ENCODE data around the gene ACSL1.
"Not testable (repeated sequence)": the region's sequence is repeated elsewhere in the genome, so short reads cannot be mapped to it uniquely, and the experiment has no call there.

Gene ACSL1

GRCh38 chr4:184839075-184839399 lies 13.3 kb upstream of the ACSL1 start:
- not testable (repeated sequence) for DNase-seq

- DNase-seq = no peak
Measured at GRCh38 chr4:184838249-184839074, 12.7 kb upstream of the ACSL1 start.

- no peak for DNase-seq
Measured at GRCh38 chr4:184836613-184837012, 10.8 kb upstream of the ACSL1 start.

- DNase-seq = no peak
Measured at GRCh38 chr4:184833046-184833838, 7.5 kb upstream of the ACSL1 start.

- no peak for DNase-seq
Measured at GRCh38 chr4:184831153-184831552, 5.4 kb upstream of the ACSL1 start.

GRCh38 chr4:184826691-184827270 lies 1.0 kb upstream of the ACSL1 start:
- DNase-seq = no peak

GRCh38 chr4:184825141-184825895 lies 450 bp downstream of the ACSL1 start:
- DNase-seq = no peak

GRCh38 chr4:184824776-184825084 lies 1.0 kb downstream of the ACSL1 start:
- DNase-seq = no peak

GRCh38 chr4:184824081-184824775 lies 1.5 kb downstream of the ACSL1 start:
- no peak for DNase-seq

GRCh38 chr4:184823014-184823413 lies 2.8 kb downstream of the ACSL1 start:
- DNase-seq = no peak

GRCh38 chr4:184822356-184822755 lies 3.4 kb downstream of the ACSL1 start:
- no peak for DNase-seq

GRCh38 chr4:184821242-184821641 lies 4.5 kb downstream of the ACSL1 start:
- DNase-seq = no peak

- no peak for DNase-seq
Measured at GRCh38 chr4:184819786-184820185, 6.0 kb downstream of the ACSL1 start.

GRCh38 chr4:184818216-184818564 lies 7.6 kb downstream of the ACSL1 start:
- no peak for DNase-seq

- DNase-seq = no peak
Measured at GRCh38 chr4:184817494-184818215, 8.1 kb downstream of the ACSL1 start.

- DNase-seq = no peak
Measured at GRCh38 chr4:184816962-184817361, 8.8 kb downstream of the ACSL1 start.

- peak; percentile 31 to 54 for DNase-seq
Measured at GRCh38 chr4:184815046-184815877, 10.5 kb downstream of the ACSL1 start.

- DNase-seq = no peak
Measured at GRCh38 chr4:184814686-184815045, 11.1 kb downstream of the ACSL1 start.

- DNase-seq = no peak
Measured at GRCh38 chr4:184812651-184813181, 13.1 kb downstream of the ACSL1 start.

- no peak for DNase-seq
Measured at GRCh38 chr4:184812199-184812542, 13.6 kb downstream of the ACSL1 start.
